ENCODE data around the gene PDZD11.

GRCh38 chrX:70322784-70323183 is 33.1 kb upstream of the PDZD11 start:
- TF ChIP-seq CTCF (IDR thresholded peaks at IDR 0.05; ENCODE audit: insufficient read depth, low read length) (no peak), GABPA (IDR thresholded peaks at IDR 0.05; ENCODE audit: low read depth) (no peak), POLR2AphosphoS5 (IDR thresholded peaks at IDR 0.05; ENCODE audit: low read depth) (no peak), SPI1 (IDR thresholded peaks at IDR 0.05; ENCODE audit: borderline replicate concordance, low read depth) (no peak)
- TF ChIP-seq, protein P1, sequence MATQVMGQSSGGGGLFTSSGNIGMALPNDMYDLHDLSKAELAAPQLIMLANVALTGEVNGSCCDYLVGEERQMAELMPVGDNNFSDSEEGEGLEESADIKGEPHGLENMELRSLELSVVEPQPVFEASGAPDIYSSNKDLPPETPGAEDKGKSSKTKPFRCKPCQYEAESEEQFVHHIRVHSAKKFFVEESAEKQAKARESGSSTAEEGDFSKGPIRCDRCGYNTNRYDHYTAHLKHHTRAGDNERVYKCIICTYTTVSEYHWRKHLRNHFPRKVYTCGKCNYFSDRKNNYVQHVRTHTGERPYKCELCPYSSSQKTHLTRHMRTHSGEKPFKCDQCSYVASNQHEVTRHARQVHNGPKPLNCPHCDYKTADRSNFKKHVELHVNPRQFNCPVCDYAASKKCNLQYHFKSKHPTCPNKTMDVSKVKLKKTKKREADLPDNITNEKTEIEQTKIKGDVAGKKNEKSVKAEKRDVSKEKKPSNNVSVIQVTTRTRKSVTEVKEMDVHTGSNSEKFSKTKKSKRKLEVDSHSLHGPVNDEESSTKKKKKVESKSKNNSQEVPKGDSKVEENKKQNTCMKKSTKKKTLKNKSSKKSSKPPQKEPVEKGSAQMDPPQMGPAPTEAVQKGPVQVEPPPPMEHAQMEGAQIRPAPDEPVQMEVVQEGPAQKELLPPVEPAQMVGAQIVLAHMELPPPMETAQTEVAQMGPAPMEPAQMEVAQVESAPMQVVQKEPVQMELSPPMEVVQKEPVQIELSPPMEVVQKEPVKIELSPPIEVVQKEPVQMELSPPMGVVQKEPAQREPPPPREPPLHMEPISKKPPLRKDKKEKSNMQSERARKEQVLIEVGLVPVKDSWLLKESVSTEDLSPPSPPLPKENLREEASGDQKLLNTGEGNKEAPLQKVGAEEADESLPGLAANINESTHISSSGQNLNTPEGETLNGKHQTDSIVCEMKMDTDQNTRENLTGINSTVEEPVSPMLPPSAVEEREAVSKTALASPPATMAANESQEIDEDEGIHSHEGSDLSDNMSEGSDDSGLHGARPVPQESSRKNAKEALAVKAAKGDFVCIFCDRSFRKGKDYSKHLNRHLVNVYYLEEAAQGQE (IDR thresholded peaks at IDR 0.05; ENCODE audit: insufficient replicate concordance, low read depth) = no peak

Measured in HL-60 (cell line).